HS-5 (cell line): ENCODE results near the gene PRR20G.

ENCODE experiments used
- DNase-seq: peaks from one replicate; pipeline ENCODE4 v3.0.0-alpha.2; 2012; ENCODE audit warnings: low read depth

The PRR20G gene

GRCh38 chr3:127263586-127264231, 24.1 kb downstream of the PRR20G start:
- DNase-seq, result no peak

DNA sequence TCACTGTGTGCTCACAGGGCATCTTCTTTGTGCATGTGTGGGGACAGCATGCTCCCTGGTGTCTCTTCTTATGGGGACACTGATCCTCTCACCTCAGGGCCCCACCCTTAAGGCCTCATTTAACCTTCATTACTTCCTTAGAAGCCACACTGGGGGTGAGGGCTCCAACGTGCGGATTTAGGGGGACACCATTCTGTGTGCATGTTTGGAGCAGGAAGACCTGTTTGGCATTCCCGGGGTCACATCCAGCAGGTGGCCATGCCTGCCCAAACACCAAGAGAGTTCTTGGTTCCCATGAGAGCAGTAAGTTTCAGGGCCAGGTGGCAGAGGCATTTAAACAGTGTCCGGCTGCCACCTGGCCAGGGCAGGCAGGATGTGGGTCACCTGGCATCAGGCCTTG, 24.8 kb downstream of the PRR20G start:
- DNase-seq, result no peak

GRCh38 chr3:127262533-127262932, 25.3 kb downstream of the PRR20G start:
- no peak for DNase-seq

DNA sequence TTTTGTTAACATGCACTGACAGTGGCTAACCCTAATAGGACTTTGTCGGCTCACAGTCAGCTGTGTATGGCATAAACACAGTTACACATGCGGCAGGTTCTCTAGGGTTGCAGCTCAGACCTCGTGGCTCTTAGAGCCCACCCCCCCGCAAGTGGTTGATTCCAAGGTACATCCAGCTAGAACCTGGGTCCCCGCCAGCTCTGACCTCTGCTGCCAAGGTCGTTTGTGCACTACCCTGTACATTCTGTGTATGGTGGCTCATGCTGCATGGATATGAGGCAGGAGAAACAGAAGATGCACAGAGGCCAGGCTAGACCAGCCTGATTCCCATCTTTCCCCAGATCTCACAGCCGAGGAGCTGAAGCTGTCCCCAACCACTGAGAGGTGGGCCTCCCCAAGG, 25.9 kb downstream of the PRR20G start:
- DNase-seq, result no peak

DNA sequence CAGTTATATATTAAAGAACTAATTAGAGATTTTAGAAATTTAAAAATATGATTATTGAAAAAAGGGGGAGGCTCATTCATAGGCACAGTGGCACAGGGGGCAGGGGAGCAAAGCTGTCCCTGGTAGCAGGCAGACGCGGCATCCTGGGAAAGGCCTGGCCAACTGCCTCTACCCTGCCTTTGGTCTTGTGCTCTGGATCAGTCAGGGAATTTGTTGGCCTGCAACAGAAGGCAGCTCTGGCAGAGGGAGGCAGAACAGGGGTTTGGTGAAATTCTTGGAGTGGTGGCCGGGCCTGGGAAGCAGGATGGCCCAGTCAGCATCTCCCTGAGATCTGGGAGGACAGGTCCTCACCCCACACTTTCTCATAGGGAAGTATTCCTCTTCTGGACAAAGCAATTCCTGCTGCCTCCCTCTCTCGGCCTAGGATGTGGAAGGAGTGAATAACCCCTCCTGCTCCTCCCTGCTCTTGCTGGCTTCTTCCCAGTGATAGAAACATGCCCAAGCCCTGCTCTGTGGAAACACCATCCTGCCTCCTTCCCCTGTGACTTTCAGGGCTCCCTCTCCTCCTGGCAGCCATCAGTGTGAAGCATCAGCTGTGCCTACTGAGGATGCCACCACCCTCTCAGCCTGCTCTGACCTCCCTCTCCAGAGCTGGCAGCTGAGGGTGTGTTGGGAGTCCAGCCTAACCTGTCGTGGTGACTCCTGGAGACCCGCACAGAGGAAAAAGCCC, 26.9 kb downstream of the PRR20G start:
- DNase-seq, result no peak

DNA sequence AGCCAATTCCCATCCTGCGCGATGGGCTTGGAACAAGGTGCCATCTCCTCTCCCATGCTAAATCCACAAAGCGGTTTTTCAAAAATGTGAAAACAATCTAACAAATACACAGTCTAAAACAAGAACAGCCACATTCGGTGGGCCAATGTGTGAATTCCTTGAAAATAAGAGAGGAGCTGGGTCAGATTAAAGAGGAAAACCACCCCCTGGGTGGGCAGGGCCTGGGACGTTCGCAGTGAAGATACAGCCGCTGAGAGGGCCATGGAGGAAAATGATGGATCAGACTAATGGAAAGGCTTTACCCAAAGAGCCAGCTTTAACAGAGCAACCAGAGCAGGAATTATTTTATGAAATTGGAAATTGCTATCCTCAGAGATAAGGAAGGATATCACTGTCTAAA, 27.4 kb downstream of the PRR20G start:
- no peak for DNase-seq

GRCh38 chr3:127259882-127260281, 28.0 kb downstream of the PRR20G start:
- DNase-seq, result no peak

- no peak for DNase-seq
Observed at GRCh38 chr3:127258733-127259132, 29.1 kb downstream of the PRR20G start.

GRCh38 chr3:127257351-127257750, 30.5 kb downstream of the PRR20G start:
- DNase-seq, result no peak

DNA sequence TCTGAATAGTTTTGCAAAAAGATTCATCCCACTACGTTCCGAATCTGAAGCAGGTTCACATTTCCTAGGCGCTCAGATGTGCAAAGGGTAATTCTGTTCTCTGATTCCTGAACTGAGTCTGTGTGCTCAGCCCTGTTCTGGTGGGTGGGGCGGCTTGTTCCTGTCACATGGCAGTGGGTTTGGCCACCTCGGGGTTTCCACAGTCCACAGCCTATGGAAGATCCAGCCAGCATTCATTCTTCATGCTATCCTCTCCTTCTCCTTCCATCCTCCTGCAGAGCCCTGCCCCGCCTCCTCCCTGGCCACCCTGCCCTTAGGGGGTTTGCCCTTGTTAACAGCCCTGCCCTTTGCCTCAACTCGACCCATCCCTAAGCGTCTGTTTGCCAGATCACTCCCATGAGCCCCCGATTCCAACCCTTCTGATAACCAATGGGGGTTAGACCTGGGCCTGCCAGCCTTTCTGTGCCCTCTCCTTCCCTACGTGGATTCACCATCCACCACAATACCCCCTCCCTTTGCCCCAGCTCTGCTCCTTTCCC, 31.0 kb downstream of the PRR20G start:
- DNase-seq, result no peak

DNA sequence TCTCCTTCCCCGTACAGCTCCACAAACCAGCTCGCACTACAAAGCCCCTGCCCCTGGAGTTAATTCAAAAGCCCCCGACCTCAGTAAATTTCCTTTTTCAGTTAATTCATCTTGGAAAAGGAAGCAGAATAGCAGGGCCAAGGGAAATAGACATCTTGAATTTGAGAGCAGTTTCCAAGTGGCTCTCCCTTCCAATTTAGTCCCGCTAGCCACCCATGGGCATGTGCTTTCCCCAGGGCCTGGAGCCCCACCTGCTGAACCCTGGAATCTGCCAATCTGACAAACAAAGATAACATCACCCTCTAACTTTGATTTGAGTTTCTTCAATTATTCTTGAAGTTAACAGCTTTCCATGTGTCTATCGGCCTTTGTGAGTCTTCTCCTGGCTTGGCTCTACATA, 31.7 kb downstream of the PRR20G start:
- no peak for DNase-seq

DNA sequence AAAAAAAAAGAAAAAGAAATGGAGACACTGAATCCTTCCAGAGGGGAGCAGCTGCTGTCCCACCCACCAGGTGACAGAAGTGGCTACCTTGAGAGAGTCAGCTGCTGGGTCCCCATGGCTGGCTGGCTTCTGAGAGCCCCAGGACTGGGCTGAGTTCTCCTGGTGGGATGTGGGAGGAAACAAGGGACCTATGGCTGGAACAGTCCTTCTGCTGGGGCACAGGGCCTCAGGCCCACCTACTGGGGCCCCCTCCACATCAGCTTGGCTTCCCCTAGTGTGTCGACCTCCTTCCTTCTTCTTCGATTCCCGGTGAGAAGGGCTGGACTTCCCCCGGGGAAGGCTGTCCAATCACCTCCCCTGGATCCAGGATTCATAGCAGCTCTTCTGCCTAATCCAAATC, 32.3 kb downstream of the PRR20G start:
- DNase-seq, result no peak

DNA sequence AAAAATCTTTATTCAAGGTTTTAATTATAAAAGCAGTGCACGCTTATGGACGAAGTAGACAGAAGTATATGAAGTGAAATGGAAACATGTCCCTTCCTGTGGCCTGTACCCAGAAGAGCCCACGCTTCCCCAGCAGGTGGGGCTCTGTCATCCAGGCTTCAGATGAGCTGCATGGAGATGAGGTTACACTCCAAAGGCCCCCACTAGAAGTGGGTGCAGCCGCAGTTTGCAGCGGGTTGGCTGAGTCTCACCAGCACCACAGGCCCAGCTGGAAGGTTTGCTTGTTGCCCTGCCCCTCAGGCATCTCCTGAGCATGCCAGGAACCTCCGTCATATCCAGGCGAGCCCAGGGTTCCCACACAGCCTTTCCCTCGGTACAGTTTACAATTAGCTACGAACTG, 33.1 kb downstream of the PRR20G start:
- DNase-seq, result no peak

GRCh38 chr3:127254033-127254644, 33.7 kb downstream of the PRR20G start:
- DNase-seq, result no peak

GRCh38 chr3:127253491-127253890, 34.4 kb downstream of the PRR20G start:
- DNase-seq, result no peak

GRCh38 chr3:127252446-127252845, 35.4 kb downstream of the PRR20G start:
- no peak for DNase-seq

DNA sequence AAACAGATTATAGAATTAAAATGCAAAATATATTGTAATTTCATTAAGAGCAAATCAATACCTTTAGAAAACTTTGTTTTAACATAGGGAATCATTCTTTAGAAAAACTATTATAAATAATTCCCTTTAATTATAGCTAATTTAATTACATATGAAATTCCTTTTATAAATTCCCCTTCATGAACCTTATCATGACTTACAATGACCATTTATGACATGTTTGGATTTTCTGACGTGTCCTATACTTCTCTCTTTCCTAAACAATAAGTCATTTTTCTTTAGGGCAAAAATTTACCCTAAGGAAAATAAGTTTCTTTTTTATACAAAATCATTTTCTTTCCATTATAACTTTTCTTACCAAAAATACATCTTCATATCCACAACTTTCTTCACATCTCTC, 37.8 kb downstream of the PRR20G start:
- DNase-seq, result no peak

DNA sequence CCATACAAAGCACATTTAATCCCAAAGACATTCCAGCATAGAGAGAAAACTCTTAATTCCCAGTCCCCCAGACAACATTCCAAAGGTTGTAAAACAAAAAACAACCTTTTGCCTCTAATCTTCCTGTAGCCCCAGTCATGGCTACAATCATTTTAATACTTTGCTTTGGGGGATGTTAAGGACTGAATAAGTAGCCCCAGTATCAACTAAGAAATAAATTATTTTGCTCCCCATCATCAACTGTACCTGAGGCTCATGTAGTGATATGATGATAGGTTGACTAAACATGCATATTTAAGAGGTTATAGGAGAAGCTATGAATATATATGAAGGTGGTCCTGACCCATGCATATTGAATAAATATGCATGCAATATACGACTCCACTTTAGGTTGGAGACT, 40.6 kb downstream of the PRR20G start:
- DNase-seq, result no peak

DNA sequence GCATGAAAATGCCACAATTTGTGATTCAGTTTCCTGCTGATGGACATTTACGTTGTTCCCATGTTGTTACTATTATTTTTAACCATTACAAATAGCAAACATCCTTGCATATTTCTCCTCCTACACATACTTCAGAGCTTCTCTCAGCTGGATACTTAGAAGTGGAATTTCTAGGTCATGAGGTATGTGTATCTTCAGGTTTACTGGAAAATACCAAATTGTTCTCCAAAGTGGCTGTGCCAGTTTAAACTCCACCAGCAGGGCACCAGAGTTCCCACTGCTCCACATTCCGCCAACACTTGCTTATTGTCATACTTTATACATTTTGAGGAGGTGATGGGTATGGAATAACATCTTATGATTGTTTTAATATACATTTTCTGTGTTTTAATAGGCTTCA, 49.2 kb downstream of the PRR20G start:
- DNase-seq, result no peak

DNA sequence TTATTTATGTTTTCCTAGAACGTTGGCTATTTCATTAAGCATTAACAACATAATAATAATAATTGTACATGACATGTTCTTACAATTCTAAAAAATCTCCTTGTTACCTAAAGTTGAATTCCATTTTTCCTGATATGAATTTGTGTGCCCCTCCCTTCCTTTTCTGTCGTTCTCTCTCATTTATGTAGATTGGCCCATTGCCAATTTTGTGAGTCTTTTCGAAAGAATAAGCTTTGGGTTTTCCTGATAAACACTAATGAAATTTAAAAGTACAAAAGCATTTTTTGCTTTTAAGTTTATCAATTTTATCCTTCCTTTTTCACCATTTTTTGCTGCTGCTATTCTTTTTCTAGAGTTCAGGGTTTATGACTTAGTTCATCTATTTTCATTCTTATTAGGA, 50.0 kb downstream of the PRR20G start:
- no peak for DNase-seq

- DNase-seq, result no peak
Observed at GRCh38 chr3:127235706-127236105, 52.1 kb downstream of the PRR20G start.

DNA sequence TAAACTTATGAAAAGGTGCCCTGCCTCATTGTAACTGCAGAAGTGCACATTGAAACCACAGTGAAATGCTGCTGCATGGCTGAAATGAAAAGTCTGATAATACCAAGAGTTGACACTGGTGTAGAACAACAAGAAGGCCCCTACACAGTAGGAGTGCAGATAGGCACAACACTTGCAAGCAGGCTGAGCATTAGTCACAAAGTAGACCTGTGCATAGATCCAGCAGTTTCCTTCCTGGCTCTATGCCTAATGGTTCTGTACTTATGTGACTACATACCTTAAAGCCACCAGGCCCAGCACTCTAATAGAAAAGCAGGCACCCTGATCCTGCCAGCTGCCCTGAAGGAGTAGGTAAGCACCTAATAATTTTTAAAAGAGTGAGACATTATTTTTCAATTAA, 53.1 kb downstream of the PRR20G start:
- DNase-seq, result no peak
